HUES64 (cell line): Measurements from ENCODE around the gene TBC1D8.

Source experiments
- H3K27ac ChIP-seq: 2 replicates; pipeline ENCODE4 v1.7.0; 2013; ENCODE audit warnings: low read depth, low read length, inconsistent platforms
- H3K27me3 ChIP-seq: 2 replicates; pipeline ENCODE4 v1.6.1; 2013; ENCODE audit warnings: mild to moderate bottlenecking, low read length; ENCODE audit not compliant: insufficient read depth
- H3K36me3 ChIP-seq: 2 replicates; pipeline ENCODE4 v1.6.1; 2013; ENCODE audit warnings: mild to moderate bottlenecking, low read length; ENCODE audit not compliant: insufficient read depth
- H3K4me1 ChIP-seq: 2 replicates; pipeline ENCODE4 v1.6.1; 2013; ENCODE audit warnings: mild to moderate bottlenecking, low read length, moderate library complexity; ENCODE audit not compliant: insufficient read depth
- H3K4me3 ChIP-seq: 2 replicates; pipeline ENCODE4 v1.5.1; 2013; ENCODE audit warnings: mild to moderate bottlenecking, low read length, moderate library complexity
- H3K9ac ChIP-seq: 2 replicates; pipeline ENCODE4 v1.6.1; 2013; ENCODE audit warnings: mild to moderate bottlenecking, low read depth, low read length
- H3K9me3 ChIP-seq: 2 replicates; pipeline ENCODE4 v1.6.1; 2013; ENCODE audit warnings: low read depth, low read length; ENCODE audit not compliant: insufficient read depth
- WGBS: fragments of 150-250, 120-280 bp; methylation state at CpG from one replicate; pipeline ENCODE4 v1.1.7; 2013; ENCODE audit warnings: missing lambda C conversion rate; 5-methylcytosine and 5-hydroxymethylcytosine counted together

TBC1D8 gene

DNA sequence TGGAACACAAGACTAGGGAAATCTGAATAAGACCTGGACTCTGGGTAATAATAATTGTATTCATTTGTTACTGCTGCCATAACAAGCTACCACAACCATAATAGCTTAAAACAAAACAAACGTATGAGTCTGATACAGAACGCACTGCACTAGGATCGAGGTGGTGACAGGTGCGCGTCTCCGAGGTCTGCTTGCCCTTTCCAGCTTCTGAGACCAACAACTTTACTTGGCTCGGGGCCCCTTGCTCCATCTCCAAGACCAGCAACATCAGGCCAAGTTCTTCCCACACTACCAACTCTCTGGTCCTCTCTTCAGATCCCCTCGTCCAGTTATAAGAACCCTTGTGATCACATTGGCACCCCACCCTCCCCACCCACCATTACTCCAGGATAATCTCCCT, 42.8 kb downstream of the TBC1D8 start:
- Histone ChIP-seq H3K9me3 (no peaks in the 10 kb centered on the region), H3K27ac (no peak overlapping the region), H3K9ac (no peak overlapping the region), H3K27me3 (no peaks in the 10 kb centered on the region; the same call in 1 of the 2 replicates), H3K4me3 (no peak overlapping the region), H3K4me1 (peaks cover 26% of the 10 kb centered on the region), H3K36me3 (no peaks in the 10 kb centered on the region)
- 95% methylated on average over 8 of the region's 8 CpGs for WGBS

DNA sequence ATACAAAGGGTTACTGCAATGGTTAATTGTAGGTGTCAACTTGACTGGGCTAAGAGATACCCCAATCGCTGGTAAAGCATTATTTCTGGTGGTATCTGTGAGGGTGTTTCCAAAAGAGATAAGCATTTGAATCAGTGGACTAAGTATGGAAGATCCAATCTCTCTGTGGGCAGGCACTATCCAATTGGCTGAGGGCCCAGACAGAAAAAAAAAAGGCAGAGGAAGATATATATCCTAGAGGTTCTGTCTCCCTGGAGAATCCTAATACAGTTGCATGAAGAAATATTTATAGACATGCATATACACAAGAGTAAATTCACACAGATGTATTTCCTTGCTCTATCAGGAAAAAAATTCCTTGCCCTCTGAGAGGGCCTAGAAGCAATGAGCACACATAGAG, 43.9 kb downstream of the TBC1D8 start:
- WGBS: 92% methylated on average over 1 of the region's 1 CpG
- peaks cover 7% of the 10 kb centered on the region; the same call in 1 of the 2 replicates for H3K9me3 ChIP-seq
- no peak overlapping the region for H3K9ac ChIP-seq
- no peak overlapping the region for H3K4me3 ChIP-seq
- H3K27ac ChIP-seq: no peak overlapping the region
- no peaks in the 10 kb centered on the region for H3K36me3 ChIP-seq
- peaks cover 15% of the 10 kb centered on the region; the same call in 1 of the 2 replicates for H3K4me1 ChIP-seq
- H3K27me3 ChIP-seq: no peaks in the 10 kb centered on the region; the same call in 1 of the 2 replicates

DNA sequence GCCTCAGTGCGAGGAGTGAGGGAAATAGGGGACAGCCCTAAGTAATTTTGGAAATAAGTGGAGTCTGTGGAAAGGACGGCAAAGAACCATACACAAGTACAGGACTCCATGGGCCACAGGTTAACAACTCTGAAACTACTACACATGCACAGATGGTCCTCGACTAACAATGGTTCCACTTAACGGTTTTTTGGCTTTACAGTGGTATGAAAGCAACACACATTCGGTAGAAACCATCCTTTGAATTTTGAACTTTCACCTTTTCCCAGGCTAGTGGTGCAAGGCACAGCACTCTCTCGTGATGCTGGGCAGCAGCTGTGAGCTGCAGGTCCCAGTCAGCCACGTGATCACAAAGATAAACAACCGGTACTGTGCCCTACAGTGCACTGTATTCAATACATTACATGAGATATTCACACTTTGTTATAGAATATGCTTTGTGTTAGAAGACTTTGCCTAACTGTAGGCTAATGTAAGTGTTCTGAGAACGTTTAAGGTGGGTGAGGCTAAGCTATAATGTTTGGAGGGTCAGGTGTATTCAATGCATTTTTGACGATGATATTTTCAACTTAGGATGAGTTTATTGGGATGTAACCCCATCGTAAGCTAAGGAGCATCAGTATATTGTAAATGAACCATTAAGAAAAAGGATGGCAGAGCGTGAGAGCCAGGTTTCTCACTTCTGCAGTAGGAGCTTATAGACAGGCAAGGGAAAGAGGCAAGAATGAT, 44.6 kb downstream of the TBC1D8 start:
- Histone ChIP-seq H3K4me3 (no peak overlapping the region), H3K27me3 (no peaks in the 10 kb centered on the region), H3K4me1 (peaks cover 15% of the 10 kb centered on the region; the same call in 1 of the 2 replicates), H3K9ac (no peak overlapping the region), H3K27ac (no peak overlapping the region), H3K9me3 (peaks cover 7% of the 10 kb centered on the region; the same call in 1 of the 2 replicates), H3K36me3 (no peaks in the 10 kb centered on the region)
- 77% methylated on average over 12 of the region's 12 CpGs for WGBS

DNA sequence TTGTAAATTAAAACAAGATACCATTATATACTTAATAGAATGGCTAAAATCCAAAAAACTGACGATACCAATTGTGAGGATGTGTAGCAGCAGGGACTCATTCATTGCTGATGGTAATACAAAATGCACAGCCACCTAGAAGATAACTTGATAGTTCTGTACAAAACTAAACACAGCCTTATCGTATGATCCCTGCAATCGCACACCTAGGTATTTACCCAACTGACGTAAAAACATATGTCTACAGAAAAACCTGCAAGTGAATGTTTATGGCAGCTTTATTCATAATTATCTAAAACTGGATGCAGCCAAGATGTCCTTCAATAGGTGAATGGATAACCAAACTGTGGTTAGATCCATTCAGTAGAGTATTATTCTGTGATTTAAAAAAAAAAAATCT, 45.5 kb downstream of the TBC1D8 start:
- no peak overlapping the region for H3K4me3 ChIP-seq
- H3K9me3 ChIP-seq: peaks cover 7% of the 10 kb centered on the region; the same call in 1 of the 2 replicates
- peaks cover 15% of the 10 kb centered on the region; the same call in 1 of the 2 replicates for H3K4me1 ChIP-seq
- no peaks in the 10 kb centered on the region for H3K36me3 ChIP-seq
- 98% methylated on average over 4 of the region's 4 CpGs for WGBS
- H3K9ac ChIP-seq: no peak overlapping the region
- no peaks in the 10 kb centered on the region for H3K27me3 ChIP-seq
- no peak overlapping the region for H3K27ac ChIP-seq

DNA sequence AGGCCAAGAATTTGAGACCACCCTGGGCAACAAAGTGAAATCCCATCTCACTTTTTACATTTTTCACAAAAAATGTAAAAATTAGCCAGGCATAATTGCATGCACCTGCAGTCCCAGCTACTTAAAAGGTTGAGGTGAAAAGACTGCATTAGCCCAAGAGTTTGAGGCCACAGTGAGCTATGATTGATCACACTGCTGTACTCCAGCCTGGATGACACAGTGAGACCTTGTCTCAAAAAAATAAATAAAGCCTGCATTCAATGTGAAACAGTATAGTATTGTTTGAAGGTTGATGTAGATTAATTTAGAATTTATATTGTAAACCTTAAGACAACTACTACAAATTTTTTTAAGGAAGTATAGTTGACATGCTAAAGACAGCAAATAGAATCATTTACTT, 53.5 kb downstream of the TBC1D8 start:
- no peak overlapping the region for H3K27ac ChIP-seq
- peaks cover 3% of the 10 kb centered on the region; the same call in 1 of the 2 replicates for H3K9me3 ChIP-seq
- no peaks in the 10 kb centered on the region for H3K36me3 ChIP-seq
- no peaks in the 10 kb centered on the region for H3K4me1 ChIP-seq
- H3K9ac ChIP-seq: no peak overlapping the region
- no peak overlapping the region for H3K4me3 ChIP-seq
- H3K27me3 ChIP-seq: no peaks in the 10 kb centered on the region

DNA sequence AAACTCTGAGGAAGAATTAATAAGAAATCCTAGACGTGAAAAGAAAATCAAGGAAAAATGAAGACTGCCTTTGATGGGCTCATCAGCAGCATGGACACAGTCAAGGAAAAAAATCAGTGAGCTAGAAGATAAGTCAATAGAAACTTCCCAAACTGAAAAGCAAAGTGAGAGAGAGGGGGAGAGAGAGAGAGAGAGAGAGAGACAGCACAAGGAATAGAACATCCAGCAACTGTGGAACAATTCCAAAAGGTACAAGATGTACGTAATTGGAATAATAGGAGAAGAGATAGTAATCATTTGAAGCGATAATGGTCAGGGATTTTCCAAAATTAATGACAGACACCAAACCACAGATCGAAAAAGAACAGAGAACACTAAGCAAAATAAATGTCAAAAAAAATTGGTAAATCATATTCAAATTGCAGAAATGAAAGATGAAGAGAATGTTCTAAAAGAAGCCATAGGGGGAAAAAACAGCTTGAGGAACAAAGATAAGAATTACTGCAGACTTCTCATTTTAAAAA, 54.5 kb downstream of the TBC1D8 start:
- H3K27me3 ChIP-seq: no peaks in the 10 kb centered on the region
- no peaks in the 10 kb centered on the region for H3K9me3 ChIP-seq
- H3K4me1 ChIP-seq: no peaks in the 10 kb centered on the region
- no peak overlapping the region for H3K4me3 ChIP-seq
- no peaks in the 10 kb centered on the region for H3K36me3 ChIP-seq
- over 99% methylated on average over 3 of the region's 4 CpGs for WGBS
- H3K9ac ChIP-seq: no peak overlapping the region
- no peak overlapping the region for H3K27ac ChIP-seq

DNA sequence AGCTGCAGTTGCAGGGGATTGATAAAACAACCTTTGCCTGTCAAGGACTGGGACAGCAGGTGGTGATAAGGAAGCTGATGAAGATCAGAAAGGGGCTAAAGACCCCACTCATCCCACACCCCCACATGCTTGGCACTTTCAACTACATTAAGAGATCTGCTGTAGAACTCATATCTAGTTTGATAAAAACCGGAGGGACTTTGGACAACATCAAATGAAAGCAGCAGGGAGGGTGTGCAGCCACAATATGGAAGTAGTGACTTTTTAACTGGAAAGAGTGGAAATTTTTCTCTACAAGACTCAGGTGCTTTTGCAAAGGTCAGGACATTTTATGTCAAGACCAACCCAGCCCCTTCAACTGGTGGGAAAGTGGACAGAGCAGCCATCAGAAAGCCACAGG, 56.8 kb downstream of the TBC1D8 start:
- 92% methylated on average over 1 of the region's 1 CpG for WGBS
- Histone ChIP-seq H3K4me3 (no peak overlapping the region), H3K27ac (no peak overlapping the region)

DNA sequence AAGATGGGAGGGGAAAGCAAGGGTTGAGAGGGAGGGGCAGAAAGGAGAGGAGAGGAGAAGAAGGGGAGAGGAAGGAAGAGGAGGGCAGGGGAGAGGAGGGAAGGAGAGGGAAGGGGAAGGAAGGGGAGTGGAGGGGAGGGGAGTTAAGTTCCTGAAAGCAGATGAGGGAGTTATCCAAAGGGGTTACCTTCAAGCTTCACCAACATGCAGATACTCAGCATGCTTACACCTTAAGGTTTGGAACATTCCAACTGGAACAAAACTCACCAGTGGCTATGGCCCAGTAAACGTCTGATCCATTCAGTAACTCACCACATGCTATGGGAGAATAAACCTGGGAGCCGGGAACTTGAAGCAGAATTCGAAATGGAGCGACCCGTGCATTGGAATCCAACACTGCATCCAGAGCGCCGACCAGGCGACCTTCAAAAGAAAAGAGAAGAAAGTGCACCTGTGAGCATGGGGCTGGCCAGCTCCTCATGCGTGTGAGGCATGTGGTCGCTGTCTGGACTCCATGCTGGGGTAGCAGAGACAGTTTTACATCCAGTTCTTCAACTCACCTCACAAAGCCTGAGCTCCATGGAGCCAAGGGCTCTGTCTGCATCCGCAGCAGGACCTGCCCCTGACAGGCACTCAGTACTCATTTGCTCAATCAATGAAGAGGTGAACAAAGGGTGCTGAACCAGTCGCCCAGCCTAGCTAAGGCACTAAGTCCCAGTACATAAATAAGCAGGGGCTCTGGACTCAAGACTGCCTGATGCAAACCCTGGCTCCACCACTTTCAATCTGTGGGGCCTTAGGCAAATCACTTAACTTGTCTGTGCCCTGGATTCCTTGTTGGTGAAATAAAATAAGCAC, 61.0 kb downstream of the TBC1D8 start:
- H3K4me1 ChIP-seq: no peaks in the 10 kb centered on the region
- no peaks in the 10 kb centered on the region for H3K27me3 ChIP-seq
- no peak overlapping the region for H3K9ac ChIP-seq
- no peaks in the 10 kb centered on the region for H3K9me3 ChIP-seq
- no peaks in the 10 kb centered on the region for H3K36me3 ChIP-seq
- H3K27ac ChIP-seq: no peak overlapping the region
- WGBS: 83% methylated on average over 12 of the region's 12 CpGs
- no peak overlapping the region for H3K4me3 ChIP-seq

More for the DNA sequence above, 56.8 kb downstream of the TBC1D8 start:
- Histone ChIP-seq H3K36me3 (no peaks in the 10 kb centered on the region), H3K9ac (no peak overlapping the region), H3K27me3 (no peaks in the 10 kb centered on the region), H3K9me3 (no peaks in the 10 kb centered on the region), H3K4me1 (no peaks in the 10 kb centered on the region)

DNA sequence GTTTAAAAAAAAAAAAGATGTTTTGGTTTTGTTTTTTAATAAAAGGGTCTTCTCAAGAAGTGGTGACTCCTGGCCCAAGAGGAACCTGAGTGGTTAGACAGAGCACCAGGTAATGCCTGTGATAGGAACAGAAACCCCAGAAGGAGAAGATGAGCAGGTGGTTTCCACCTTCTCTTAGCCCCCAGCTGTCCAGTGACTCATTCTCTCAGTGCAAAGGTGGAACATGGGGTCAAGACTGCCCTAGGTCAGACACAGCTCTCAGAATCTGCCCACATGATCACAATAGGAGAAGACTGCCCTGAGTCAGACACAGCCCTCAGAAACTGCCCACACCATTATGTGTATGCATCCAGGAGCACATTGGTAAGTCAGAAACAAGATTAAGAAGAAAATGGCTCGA, 61.8 kb downstream of the TBC1D8 start:
- WGBS: 89% methylated on average over 1 of the region's 1 CpG
- H3K9ac ChIP-seq: no peak overlapping the region
- H3K27ac ChIP-seq: no peak overlapping the region

DNA sequence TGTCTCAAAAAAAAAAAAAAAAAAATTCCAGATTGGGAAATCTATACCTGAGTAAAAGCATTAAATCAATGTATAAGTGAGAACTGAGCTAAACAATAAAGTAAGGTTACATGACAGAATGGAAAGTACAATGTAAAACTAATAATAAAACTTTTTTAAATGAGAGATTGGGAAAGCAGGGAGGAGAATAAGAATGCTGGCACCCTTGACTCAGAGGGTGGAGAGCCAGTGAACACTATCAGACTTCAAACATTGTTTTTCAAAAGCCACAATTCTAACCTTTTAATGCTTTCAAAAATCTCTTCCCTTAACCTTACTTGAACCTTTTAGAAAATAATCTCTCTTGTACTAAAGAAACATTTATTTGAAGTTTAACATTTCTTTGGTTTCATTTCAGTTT, 63.5 kb downstream of the TBC1D8 start:
- no peaks in the 10 kb centered on the region for H3K36me3 ChIP-seq
- H3K27me3 ChIP-seq: no peaks in the 10 kb centered on the region
- no peak overlapping the region for H3K4me3 ChIP-seq
- H3K9ac ChIP-seq: no peak overlapping the region
- no peak overlapping the region for H3K27ac ChIP-seq
- no peaks in the 10 kb centered on the region for H3K9me3 ChIP-seq
- no peaks in the 10 kb centered on the region for H3K4me1 ChIP-seq

More for the DNA sequence above, 61.8 kb downstream of the TBC1D8 start:
- H3K9me3 ChIP-seq: no peaks in the 10 kb centered on the region
- H3K4me3 ChIP-seq: no peak overlapping the region
- H3K27me3 ChIP-seq: no peaks in the 10 kb centered on the region
- H3K36me3 ChIP-seq: no peaks in the 10 kb centered on the region
- H3K4me1 ChIP-seq: no peaks in the 10 kb centered on the region

DNA sequence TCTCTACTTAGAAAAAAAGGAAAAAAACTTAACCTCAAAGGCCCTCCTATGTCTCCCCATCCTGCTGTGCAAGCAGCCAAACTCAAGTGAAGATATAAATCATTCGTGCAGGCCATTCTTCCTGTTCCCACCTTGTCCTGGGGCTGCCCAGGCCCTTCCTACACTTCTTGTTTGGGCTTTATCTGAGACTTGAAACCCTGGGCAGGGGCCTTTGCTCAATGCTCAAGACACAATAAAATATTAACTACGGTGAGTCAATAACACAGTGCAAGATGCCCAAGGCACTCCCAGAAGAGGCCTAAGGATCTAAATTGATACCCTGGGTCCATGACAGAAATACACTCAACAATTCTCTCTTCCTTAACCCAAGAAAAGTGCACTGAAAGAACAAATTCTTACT, 67.6 kb downstream of the TBC1D8 start:
- no peaks in the 10 kb centered on the region for H3K4me1 ChIP-seq
- 97% methylated on average over 2 of the region's 2 CpGs for WGBS
- H3K36me3 ChIP-seq: no peaks in the 10 kb centered on the region
- no peak overlapping the region for H3K27ac ChIP-seq
- H3K27me3 ChIP-seq: no peaks in the 10 kb centered on the region
- H3K9ac ChIP-seq: no peak overlapping the region
- H3K9me3 ChIP-seq: no peaks in the 10 kb centered on the region
- no peak overlapping the region for H3K4me3 ChIP-seq
